Activated CD4-positive, alpha-beta T cell treated with anti-CD3 and anti-CD28 coated beads, Interleukin-2, amount 10 ng/mL, durations not matched to agents 7 days and 5 days (primary cell): Measurements from ENCODE around the gene LAGE3. TPM values are rescaled to one million over a fixed set of nuclear protein-coding genes. Genes with fewer than 3 reads are reported as not detected.

ENCODE experiments used
- CTCF ChIA-PET: fragments of 350-600 bp; sonication (Branson Sonifier 250); formaldehyde crosslinking; loops from one replicate; lab custom pipeline; 2021; ENCODE audit warnings: antibody characterized with exemption; lab: Charles Lee
- POLR2A ChIA-PET: fragments of 350-600 bp; sonication (Branson Sonifier 250); formaldehyde crosslinking; loops from one replicate; lab custom pipeline; 2021; ENCODE audit warnings: antibody characterized with exemption; lab: Charles Lee
- DNase-seq: peaks from one replicate; pipeline ENCODE4 v3.0.0-alpha.2; 2020
- H3K27ac Mint-ChIP-seq: one replicate; pipeline ENCODE4 v1.8.0; 2021; ENCODE audit warnings: mild to moderate bottlenecking, moderate library complexity, mixed read lengths
- H3K27me3 Mint-ChIP-seq: one replicate; pipeline ENCODE4 v1.8.0; 2021; ENCODE audit warnings: mixed read lengths
- H3K36me3 Mint-ChIP-seq: one replicate; pipeline ENCODE4 v1.8.0; 2021; ENCODE audit warnings: low read depth, mixed read lengths
- H3K4me1 Mint-ChIP-seq: one replicate; pipeline ENCODE4 v1.8.0; 2021; ENCODE audit warnings: mixed read lengths
- H3K4me3 Mint-ChIP-seq: one replicate; pipeline ENCODE4 v1.8.0; 2021; ENCODE audit warnings: mild to moderate bottlenecking, moderate library complexity, mixed read lengths
- H3K9me3 Mint-ChIP-seq: one replicate; pipeline ENCODE4 v1.8.0; 2021; ENCODE audit warnings: mixed read lengths
- total RNA-seq, 2 experiments: library from RNA; stranded (reverse); gene quantifications; one replicate each; pipeline ENCODE4 v1.2.3, GENCODE V29; 2021

LAGE3 gene
- total RNA-seq, 2 experiments from 2014 or later = 43.2 to 47.9 TPM

DNA sequence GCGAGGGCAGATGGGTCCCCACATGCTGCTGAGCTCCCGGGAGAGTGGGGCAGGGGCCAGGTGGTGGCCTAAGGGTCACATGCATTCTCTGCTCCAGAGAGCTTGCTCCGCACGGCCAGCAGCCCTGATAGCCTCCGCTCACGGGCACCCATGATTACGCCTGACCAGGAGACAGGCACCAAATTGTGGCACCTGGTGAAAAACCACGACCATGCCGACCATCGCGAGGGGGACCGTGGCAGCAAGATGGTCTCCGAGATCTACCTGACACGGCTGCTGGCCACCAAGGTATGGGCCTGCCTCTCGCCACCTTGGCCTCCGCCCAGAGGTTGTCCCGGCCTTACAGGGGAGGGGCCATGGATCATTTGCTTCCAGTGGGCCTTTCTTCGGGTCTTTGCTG lies 9.2 kb downstream of the LAGE3 start:
- Mint-ChIP-seq H3K4me1 (no peaks in the 10 kb centered on the region), H3K27ac (no peak overlapping the region)

DNA sequence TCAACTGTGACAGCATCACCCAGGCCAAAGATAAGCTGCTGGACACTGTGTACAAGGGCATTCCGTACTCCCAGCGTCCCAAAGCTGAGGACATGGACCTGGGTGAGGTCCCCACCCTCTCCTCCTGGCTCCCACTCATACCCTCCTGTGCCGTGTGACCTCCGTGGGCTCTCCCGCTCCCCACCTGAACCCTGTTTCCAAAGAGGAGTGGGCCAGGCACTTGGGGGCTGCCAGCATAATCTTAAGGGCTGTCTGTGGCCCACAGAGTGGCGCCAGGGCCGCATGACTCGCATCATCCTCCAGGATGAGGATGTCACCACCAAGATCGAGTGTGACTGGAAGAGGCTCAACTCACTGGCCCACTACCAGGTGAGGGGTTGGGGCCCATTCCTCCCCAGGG lies 10.0 kb downstream of the LAGE3 start:
- ChIA-PET CTCF (interaction anchor here (0.6 kb wide), 1 partner anchor 42 kb away, joined by 3 read pairs; no protein-coding TSS in a partner anchor), POLR2A (no interaction called here)
- Mint-ChIP-seq H3K9me3 (no peaks in the 10 kb centered on the region), H3K27me3 (no peaks in the 10 kb centered on the region), H3K36me3 (no peaks in the 10 kb centered on the region), H3K4me3 (no peak overlapping the region), H3K4me1 (no peaks in the 10 kb centered on the region), H3K27ac (no peak overlapping the region)
- DNase-seq = no peak

More for the DNA sequence above, 9.2 kb downstream of the LAGE3 start:
- ChIA-PET CTCF (no interaction called here), POLR2A (no interaction called here)
- no peaks in the 10 kb centered on the region for H3K27me3 Mint-ChIP-seq
- no peaks in the 10 kb centered on the region for H3K9me3 Mint-ChIP-seq
- no peaks in the 10 kb centered on the region for H3K36me3 Mint-ChIP-seq
- DNase-seq = no peak
- H3K4me3 Mint-ChIP-seq = no peak overlapping the region

DNA sequence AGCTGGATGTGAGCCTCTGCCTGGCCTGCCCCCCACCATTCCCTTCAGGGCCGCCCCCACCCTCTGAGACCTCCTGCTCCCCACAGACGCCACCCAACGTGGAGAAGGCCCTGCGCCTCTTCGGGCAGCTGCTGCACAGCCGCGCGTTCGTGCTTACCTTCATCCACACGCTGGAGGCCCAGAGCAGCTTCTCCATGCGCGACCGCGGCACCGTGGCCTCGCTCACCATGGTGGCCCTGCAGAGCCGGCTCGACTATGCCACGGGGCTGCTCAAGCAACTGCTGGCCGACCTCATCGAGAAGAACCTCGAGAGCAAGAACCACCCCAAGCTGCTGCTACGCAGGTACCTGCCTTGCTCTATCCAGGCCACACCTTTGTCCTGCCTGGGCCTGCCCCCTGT lies 10.9 kb downstream of the LAGE3 start:
- Mint-ChIP-seq H3K9me3 (no peaks in the 10 kb centered on the region), H3K4me1 (no peaks in the 10 kb centered on the region), H3K4me3 (no peak overlapping the region), H3K36me3 (no peaks in the 10 kb centered on the region), H3K27me3 (no peaks in the 10 kb centered on the region), H3K27ac (no peak overlapping the region)
- no peak for DNase-seq
- POLR2A ChIA-PET = no interaction called here
- CTCF ChIA-PET = interaction anchor here (0.6 kb wide), 1 partner anchor 574 kb away, joined by 3 read pairs; no protein-coding TSS in a partner anchor

DNA sequence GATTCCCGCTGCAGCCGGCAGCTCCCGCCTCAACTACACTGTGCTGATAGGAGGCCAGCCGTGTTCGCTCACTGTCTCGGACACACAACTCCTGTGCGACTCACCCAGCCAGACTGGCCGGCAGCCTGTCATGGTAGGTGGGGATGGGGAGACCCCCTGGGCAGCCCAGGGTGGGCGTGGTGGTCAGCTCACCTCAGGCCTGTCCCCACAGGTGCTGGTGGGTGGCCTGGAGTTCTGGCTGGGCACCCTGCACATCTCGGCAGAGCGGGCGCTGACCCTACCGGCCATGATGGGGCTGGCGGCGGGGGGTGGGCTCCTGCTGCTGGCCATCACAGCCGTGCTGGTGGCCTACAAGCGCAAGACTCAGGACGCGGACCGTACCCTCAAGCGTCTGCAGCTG lies 11.5 kb downstream of the LAGE3 start:
- POLR2A ChIA-PET = no interaction called here
- CTCF ChIA-PET = no interaction called here
- no peaks in the 10 kb centered on the region for H3K9me3 Mint-ChIP-seq
- H3K4me1 Mint-ChIP-seq = no peaks in the 10 kb centered on the region
- no peak for DNase-seq
- H3K27ac Mint-ChIP-seq = no peak overlapping the region
- no peak overlapping the region for H3K4me3 Mint-ChIP-seq
- H3K36me3 Mint-ChIP-seq = no peaks in the 10 kb centered on the region
- no peaks in the 10 kb centered on the region for H3K27me3 Mint-ChIP-seq

DNA sequence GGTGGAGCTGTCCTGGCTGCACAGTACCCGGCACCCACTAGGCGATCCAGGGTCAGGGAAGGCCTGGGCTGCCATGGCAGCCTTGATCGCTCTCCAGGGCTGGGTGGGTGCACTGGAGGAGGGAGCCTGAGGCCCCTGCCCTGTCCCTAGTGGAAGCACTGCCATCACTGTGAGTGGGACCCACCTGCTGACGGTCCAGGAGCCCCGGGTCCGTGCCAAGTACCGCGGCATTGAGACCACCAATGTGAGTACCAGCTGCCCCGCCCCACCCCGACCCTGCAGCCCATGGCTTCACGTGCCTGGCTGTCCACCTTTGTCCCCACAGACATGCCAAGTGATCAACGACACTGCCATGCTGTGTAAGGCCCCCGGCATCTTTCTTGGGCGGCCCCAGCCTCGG lies 12.2 kb downstream of the LAGE3 start:
- CTCF ChIA-PET = interaction anchor here (0.6 kb wide), 1 partner anchor 26 kb away, joined by 3 read pairs; no protein-coding TSS in a partner anchor
- POLR2A ChIA-PET = no interaction called here
- no peak for DNase-seq
- Mint-ChIP-seq H3K4me1 (no peaks in the 10 kb centered on the region), H3K27me3 (no peaks in the 10 kb centered on the region), H3K9me3 (no peaks in the 10 kb centered on the region), H3K36me3 (no peaks in the 10 kb centered on the region), H3K4me3 (no peak overlapping the region), H3K27ac (no peak overlapping the region)

DNA sequence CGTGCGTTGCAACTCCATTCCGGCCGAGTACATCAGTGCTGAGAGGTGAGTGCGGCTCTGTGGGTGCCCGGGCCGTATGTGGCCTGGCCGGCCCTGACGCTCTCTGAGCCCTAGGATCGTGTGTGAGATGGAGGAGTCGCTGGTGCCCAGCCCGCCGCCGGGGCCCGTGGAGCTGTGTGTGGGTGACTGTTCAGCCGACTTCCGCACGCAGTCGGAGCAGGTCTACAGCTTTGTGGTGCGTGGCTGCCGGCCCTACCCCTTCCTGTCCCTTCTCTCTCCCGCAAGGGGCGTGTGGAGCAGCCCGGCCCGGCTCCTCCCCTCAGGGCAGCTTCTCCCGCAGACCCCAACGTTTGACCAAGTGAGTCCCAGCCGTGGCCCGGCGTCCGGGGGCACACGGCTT lies 13.0 kb downstream of the LAGE3 start:
- H3K9me3 Mint-ChIP-seq = no peaks in the 10 kb centered on the region
- no peaks in the 10 kb centered on the region for H3K4me1 Mint-ChIP-seq
- H3K27me3 Mint-ChIP-seq = no peaks in the 10 kb centered on the region
- H3K4me3 Mint-ChIP-seq = no peak overlapping the region
- ChIA-PET CTCF (interaction anchor here (1.2 kb wide), 1 partner anchor 21 kb away, joined by 3 read pairs; the partner anchor contains the start of gene UBL4A), POLR2A (no interaction called here)
- H3K27ac Mint-ChIP-seq = no peak overlapping the region
- H3K36me3 Mint-ChIP-seq = no peaks in the 10 kb centered on the region
- DNase-seq = no peak

DNA sequence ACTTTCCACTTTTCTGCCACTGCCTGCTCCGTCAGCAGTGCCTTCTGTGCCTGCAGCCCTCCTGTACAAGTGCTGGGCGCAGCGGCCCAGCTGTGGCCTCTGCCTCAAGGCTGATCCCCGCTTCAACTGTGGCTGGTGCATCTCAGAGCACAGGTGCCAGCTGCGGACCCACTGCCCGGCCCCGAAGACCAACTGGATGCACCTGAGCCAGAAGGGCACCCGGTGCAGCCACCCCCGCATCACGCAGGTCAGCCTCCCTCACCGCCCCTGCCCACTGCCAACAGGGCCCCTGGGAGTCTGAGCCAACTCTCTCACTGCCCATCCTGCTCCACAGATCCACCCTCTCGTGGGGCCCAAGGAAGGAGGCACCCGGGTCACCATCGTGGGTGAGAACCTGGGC lies 13.5 kb downstream of the LAGE3 start:
- POLR2A ChIA-PET = no interaction called here
- CTCF ChIA-PET = interaction anchor here (0.9 to 1.2 kb wide), 3 partner anchors 19 to 26 kb away, joined by 3 read pairs; partner anchors contain the start of gene UBL4A
- Mint-ChIP-seq H3K4me1 (no peaks in the 10 kb centered on the region), H3K27me3 (no peaks in the 10 kb centered on the region), H3K4me3 (no peak overlapping the region), H3K9me3 (no peaks in the 10 kb centered on the region), H3K27ac (no peak overlapping the region), H3K36me3 (no peaks in the 10 kb centered on the region)
- DNase-seq = no peak

DNA sequence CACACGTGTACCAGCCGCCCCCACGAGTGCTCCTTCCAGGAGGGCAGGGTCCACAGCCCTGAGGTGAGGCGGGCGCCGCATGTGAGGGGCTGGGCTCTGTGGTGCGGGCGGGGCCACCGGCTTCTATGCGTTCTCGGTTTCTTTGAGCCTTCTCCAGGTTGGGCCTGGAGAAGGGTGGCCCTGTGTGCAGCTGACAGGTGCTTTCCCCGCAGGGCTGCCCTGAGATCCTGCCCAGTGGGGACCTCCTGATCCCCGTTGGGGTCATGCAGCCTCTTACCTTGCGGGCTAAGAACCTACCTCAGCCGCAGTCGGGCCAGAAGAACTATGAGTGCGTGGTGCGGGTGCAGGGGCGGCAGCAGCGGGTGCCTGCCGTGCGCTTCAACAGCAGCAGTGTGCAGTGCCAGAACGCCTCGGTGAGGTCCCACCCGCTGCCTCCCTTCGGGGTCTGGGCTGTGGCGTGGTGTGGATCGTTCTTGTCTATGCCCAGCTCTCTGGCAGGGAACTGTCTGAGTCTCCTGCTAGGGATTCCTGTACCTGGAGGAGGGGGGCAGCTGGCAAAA lies 14.2 kb downstream of the LAGE3 start:
- Mint-ChIP-seq H3K4me3 (no peak overlapping the region), H3K27me3 (no peaks in the 10 kb centered on the region)
- POLR2A ChIA-PET = no interaction called here

DNA sequence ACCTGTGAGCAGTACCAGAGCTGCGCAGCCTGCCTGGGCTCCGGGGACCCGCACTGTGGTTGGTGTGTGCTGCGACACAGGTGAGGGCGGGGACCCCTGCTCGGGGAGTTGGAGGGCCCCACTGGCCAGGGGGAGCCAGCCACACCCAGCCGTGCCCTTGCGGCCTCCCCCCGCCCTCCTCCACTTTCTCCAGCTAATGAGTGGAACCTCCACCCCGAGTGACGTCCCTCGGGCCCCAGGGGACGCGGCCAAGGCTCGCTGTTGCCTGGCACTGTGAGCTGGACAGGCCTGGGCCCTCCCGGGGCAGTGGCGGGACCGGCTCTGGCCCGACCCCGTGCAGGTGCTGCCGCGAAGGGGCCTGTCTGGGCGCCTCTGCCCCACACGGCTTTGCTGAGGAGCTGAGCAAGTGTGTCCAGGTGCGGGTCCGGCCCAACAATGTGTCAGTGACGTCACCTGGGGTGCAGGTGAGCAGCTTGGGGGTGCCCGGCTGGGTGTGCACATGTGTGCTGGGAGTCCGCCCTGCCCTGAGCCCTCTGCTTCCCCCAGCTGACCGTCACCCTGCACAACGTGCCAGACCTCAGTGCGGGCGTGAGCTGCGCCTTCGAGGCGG lies 15.4 kb downstream of the LAGE3 start:
- DNase-seq = no peak
- POLR2A ChIA-PET = interaction anchor here (0.5 kb wide), 1 partner anchor 37 kb away, joined by 3 read pairs; no protein-coding TSS in a partner anchor
- Mint-ChIP-seq H3K36me3 (no peaks in the 10 kb centered on the region), H3K4me1 (peaks cover 4% of the 10 kb centered on the region), H3K27me3 (no peaks in the 10 kb centered on the region), H3K9me3 (no peaks in the 10 kb centered on the region), H3K4me3 (no peak overlapping the region), H3K27ac (no peak overlapping the region)
- CTCF ChIA-PET = interaction anchor here (1.0 kb wide), 1 partner anchor 11 kb away, joined by 6 read pairs; no protein-coding TSS in a partner anchor

More for the DNA sequence above, 14.2 kb downstream of the LAGE3 start:
- no peak overlapping the region for H3K27ac Mint-ChIP-seq
- CTCF ChIA-PET = interaction anchor here (0.9 to 1.2 kb wide), 3 partner anchors 20 to 27 kb away, joined by 3 read pairs; partner anchors contain the start of gene UBL4A
- H3K4me1 Mint-ChIP-seq = no peaks in the 10 kb centered on the region
- no peaks in the 10 kb centered on the region for H3K36me3 Mint-ChIP-seq
- no peaks in the 10 kb centered on the region for H3K9me3 Mint-ChIP-seq
- no peak for DNase-seq

DNA sequence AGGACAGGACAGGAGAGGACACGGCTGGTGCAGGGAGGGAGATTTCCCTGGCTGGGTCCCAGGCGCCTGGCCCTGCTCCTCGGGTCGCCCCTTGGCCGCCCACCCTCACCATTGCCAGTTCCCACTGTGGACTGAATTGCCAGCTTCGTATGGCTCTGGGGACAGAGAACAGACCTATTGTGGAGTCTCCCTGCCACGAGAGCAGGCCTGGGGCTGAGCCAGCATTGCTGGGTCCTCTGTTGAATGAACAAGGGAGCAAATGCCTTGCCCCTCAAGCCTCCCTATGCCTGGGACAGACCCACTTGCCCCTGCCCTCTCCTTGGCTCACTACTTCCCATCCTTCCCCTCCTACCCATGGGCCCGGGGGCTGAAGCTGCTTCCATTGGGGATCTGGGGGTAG lies 16.7 kb downstream of the LAGE3 start:
- Mint-ChIP-seq H3K27me3 (no peaks in the 10 kb centered on the region), H3K4me3 (no peak overlapping the region), H3K36me3 (no peaks in the 10 kb centered on the region), H3K4me1 (peaks cover 6% of the 10 kb centered on the region), H3K9me3 (no peaks in the 10 kb centered on the region), H3K27ac (no peak overlapping the region)
- POLR2A ChIA-PET = no interaction called here
- CTCF ChIA-PET = interaction anchor here (0.8 to 1.2 kb wide), 2 partner anchors 10 to 18 kb away, joined by 3 to 4 read pairs; no protein-coding TSS in a partner anchor
- DNase-seq = no peak

DNA sequence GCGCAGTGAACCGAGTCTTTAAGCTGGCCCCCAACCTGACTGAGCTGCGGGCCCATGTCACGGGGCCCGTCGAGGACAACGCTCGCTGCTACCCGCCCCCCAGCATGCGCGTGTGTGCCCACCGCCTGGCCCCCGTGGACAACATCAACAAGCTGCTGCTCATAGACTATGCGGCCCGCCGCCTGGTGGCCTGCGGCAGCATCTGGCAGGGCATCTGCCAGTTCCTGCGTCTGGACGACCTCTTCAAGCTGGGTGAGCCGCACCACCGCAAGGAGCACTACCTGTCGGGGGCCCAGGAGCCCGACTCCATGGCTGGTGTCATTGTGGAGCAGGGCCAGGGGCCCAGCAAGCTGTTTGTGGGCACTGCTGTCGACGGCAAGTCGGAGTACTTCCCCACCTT lies 18.8 kb downstream of the LAGE3 start:
- DNase-seq = no peak
- Mint-ChIP-seq H3K9me3 (no peaks in the 10 kb centered on the region), H3K4me1 (peaks cover 9% of the 10 kb centered on the region), H3K27me3 (no peaks in the 10 kb centered on the region), H3K27ac (no peak overlapping the region), H3K36me3 (no peaks in the 10 kb centered on the region), H3K4me3 (no peak overlapping the region)
- CTCF ChIA-PET = no interaction called here
- POLR2A ChIA-PET = no interaction called here

DNA sequence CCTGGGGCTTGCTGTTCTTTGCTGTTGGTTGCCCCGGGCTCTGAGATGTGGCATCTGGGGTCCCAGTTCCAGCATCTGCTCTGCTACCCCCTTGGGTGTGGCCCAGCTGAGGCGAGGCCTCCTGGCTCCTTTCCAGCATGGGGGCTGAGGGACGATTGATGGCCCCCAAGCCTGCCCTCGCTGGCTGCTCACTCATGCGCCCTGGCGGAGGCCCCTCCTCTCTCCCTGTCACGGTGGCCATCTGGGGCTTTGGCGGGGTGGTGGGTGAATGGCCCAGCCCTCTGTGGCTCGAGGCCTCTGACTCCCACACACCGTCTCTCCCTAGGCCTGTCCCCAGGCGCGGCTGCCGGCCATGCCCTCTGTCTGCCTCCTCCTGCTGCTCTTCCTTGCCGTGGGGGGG lies 19.2 kb downstream of the LAGE3 start:
- Mint-ChIP-seq H3K27me3 (no peaks in the 10 kb centered on the region), H3K4me3 (peak overlapping the region; percentile 76), H3K4me1 (peaks cover 9% of the 10 kb centered on the region), H3K9me3 (no peaks in the 10 kb centered on the region), H3K36me3 (no peaks in the 10 kb centered on the region), H3K27ac (no peak overlapping the region)
- ChIA-PET POLR2A (no interaction called here), CTCF (interaction anchor here (0.9 kb wide), 1 partner anchor 61 kb away, joined by 3 read pairs; the partner anchor contains the start of gene RPL10)
- DNase-seq = no peak
